ENCODE results near the gene RNF128.

Gene RNF128

DNA sequence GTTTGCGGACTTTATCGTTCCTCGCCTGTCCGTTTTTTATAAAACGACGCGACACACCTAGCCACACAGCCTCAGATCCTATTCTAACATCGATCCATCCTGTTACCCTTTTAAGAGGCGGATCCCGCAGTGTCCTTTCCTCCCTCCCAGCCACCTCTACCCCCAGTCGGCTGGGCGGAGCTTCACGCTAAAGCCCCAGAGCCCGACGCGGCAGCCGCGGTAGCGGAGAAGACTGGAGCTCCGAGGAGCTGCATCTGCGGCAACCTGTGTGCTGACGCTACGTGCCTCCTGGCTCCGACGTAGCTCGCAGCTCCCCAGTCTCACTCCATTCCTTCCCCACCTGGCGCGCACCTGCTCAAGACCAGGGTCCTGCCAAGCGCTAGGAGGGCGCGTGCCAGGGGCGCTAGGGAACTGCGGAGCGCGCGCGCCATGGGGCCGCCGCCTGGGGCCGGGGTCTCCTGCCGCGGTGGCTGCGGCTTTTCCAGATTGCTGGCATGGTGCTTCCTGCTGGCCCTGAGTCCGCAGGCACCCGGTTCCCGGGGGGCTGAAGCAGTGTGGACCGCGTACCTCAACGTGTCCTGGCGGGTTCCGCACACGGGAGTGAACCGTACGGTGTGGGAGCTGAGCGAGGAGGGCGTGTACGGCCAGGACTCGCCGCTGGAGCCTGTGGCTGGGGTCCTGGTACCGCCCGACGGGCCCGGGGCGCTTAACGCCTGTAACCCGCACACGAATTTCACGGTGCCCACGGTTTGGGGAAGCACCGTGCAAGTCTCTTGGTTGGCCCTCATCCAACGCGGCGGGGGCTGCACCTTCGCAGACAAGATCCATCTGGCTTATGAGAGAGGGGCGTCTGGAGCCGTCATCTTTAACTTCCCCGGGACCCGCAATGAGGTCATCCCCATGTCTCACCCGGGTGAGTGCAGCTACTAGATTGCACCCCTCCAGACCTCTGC lies at the start of gene RNF128:
RNF128 (plus strand) TSS at position 217 of the 953 bp plus-strand sequence; CDS start at position 430, 213 bp downstream.
- no peak within 1 kb of the TSS for H3K27ac ChIP-seq (ENCODE audit: low read depth, low read length)
- no peaks in the 10 kb centered on the region for H3K9me3 ChIP-seq (ENCODE audit: control insufficient read depth, insufficient read depth, low read length)
- no peaks in the 10 kb centered on the region for H3K9me2 ChIP-seq (replicated peaks; ENCODE audit: control insufficient read depth, low read length)
- TF ChIP-seq CTCF (IDR thresholded peaks at IDR 0.05; ENCODE audit: low read depth, low read length, poor library complexity, severe bottlenecking) (no peak), EZH2phosphoT487 (IDR thresholded peaks at IDR 0.05; ENCODE audit: borderline replicate concordance, low read length) (no peak)
- H3K79me2 ChIP-seq (ENCODE audit: control insufficient read depth, low read length): no peaks in the 10 kb centered on the region
- H3F3A ChIP-seq (ENCODE audit: control insufficient read depth, insufficient read depth): no peaks in the 10 kb centered on the region
- H3K36me3 ChIP-seq (ENCODE audit: control insufficient read depth, low read length): no peaks in the 10 kb centered on the region
- no peaks in the 10 kb centered on the region for H3K4me1 ChIP-seq (ENCODE audit: control insufficient read depth, low read length)
- no peaks in the 10 kb centered on the region for H4K20me1 ChIP-seq (ENCODE audit: control insufficient read depth, insufficient read depth, low read depth, low read length)
- no peaks in the 10 kb centered on the region for H3K27me3 ChIP-seq (ENCODE audit: control insufficient read depth, low read length)
- no peak within 1 kb of the TSS for H3K4me2 ChIP-seq (ENCODE audit: low read length)
- no peak within 1 kb of the TSS for H3K4me3 ChIP-seq (ENCODE audit: low read length)

- no peak overlapping the region for H3K4me3 ChIP-seq (ENCODE audit: low read length)
- no peaks in the 10 kb centered on the region for H3K27me3 ChIP-seq (ENCODE audit: control insufficient read depth, low read length)
- H3K9me3 ChIP-seq (ENCODE audit: control insufficient read depth, insufficient read depth, low read length): no peaks in the 10 kb centered on the region
- H3K27ac ChIP-seq (ENCODE audit: low read depth, low read length): no peak overlapping the region
- H3K4me2 ChIP-seq (ENCODE audit: low read length): no peak overlapping the region
- no peaks in the 10 kb centered on the region for H3K4me1 ChIP-seq (ENCODE audit: control insufficient read depth, low read length)
- no peaks in the 10 kb centered on the region for H3K36me3 ChIP-seq (ENCODE audit: control insufficient read depth, low read length)
- no peaks in the 10 kb centered on the region for H3F3A ChIP-seq (ENCODE audit: control insufficient read depth, insufficient read depth)
- no peaks in the 10 kb centered on the region for H4K20me1 ChIP-seq (ENCODE audit: control insufficient read depth, insufficient read depth, low read depth, low read length)
- no peak for TF ChIP-seq CTCF (IDR thresholded peaks at IDR 0.05; ENCODE audit: low read depth, low read length, poor library complexity, severe bottlenecking)
- no peak for TF ChIP-seq EZH2phosphoT487 (IDR thresholded peaks at IDR 0.05; ENCODE audit: borderline replicate concordance, low read length)
- H3K79me2 ChIP-seq (ENCODE audit: control insufficient read depth, low read length): no peaks in the 10 kb centered on the region
- H3K9me2 ChIP-seq (replicated peaks; ENCODE audit: control insufficient read depth, low read length): no peaks in the 10 kb centered on the region
Measured at GRCh38 chrX:106680716-106681115, 45.8 kb upstream of the RNF128 start.

DNA sequence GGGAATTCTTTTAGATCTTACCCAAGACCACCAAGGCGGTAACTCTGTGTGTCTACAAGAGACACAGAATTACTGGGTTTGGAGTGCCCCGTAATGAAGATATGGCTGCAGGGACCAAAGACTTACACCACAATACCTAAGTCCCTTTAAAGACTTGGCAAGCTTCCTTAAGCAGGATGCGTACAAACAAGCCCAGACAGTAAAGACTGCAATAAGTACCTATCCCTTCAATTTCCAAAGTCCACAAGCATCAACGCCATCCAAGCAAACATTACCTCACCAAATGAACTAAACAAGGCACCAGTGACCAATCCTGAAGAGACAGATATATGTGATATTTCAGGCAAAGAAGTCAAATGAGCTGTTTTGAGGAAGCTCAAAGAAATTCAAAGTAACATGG lies 42.3 kb upstream of the RNF128 start:
- Histone ChIP-seq H4K20me1 (ENCODE audit: control insufficient read depth, insufficient read depth, low read depth, low read length) (no peaks in the 10 kb centered on the region), H3K79me2 (ENCODE audit: control insufficient read depth, low read length) (no peaks in the 10 kb centered on the region), H3K27me3 (ENCODE audit: control insufficient read depth, low read length) (no peaks in the 10 kb centered on the region), H3K4me3 (ENCODE audit: low read length) (no peak overlapping the region), H3K36me3 (ENCODE audit: control insufficient read depth, low read length) (no peaks in the 10 kb centered on the region), H3K4me2 (ENCODE audit: low read length) (no peak overlapping the region), H3F3A (ENCODE audit: control insufficient read depth, insufficient read depth) (no peaks in the 10 kb centered on the region), H3K9me2 (replicated peaks; ENCODE audit: control insufficient read depth, low read length) (no peaks in the 10 kb centered on the region), H3K9me3 (ENCODE audit: control insufficient read depth, insufficient read depth, low read length) (no peaks in the 10 kb centered on the region), H3K4me1 (ENCODE audit: control insufficient read depth, low read length) (no peaks in the 10 kb centered on the region), H3K27ac (ENCODE audit: low read depth, low read length) (no peak overlapping the region)
- TF ChIP-seq CTCF (IDR thresholded peaks at IDR 0.05; ENCODE audit: low read depth, low read length, poor library complexity, severe bottlenecking): no peak
- TF ChIP-seq EZH2phosphoT487 (IDR thresholded peaks at IDR 0.05; ENCODE audit: borderline replicate concordance, low read length): no peak

Data from DOHH2 (cell line).